ENCODE data around the gene CSRNP3.

Gene CSRNP3

GRCh38 chr2:165467921-165468320 is 1.6 kb upstream of the CSRNP3 start:
- Histone ChIP-seq H3K9ac (ENCODE audit: low read depth in 1 of 2, low read length in 2 of 2) (no peak overlapping the region), H3K9me3 (ENCODE audit: control insufficient read depth in 2 of 2, low read length in 2 of 2) (no peaks in the 10 kb centered on the region), H3K36me3 (ENCODE audit: control insufficient read depth in 2 of 2, insufficient read depth in 2 of 2, low read length in 2 of 2) (no peaks in the 10 kb centered on the region), H3K27me3 (ENCODE audit: control insufficient read depth in 2 of 2, insufficient read depth in 2 of 2, low read length in 2 of 2) (no peaks in the 10 kb centered on the region), H3K4me3 (ENCODE audit: low read length in 2 of 2) (no peak overlapping the region), H3K27ac (ENCODE audit: low read depth in 2 of 2, low read length in 2 of 2) (no peak overlapping the region), H3K4me1 (ENCODE audit: control insufficient read depth in 2 of 2, insufficient read depth in 2 of 2, low read length in 2 of 2) (no peaks in the 10 kb centered on the region)

- no peak overlapping the region for H3K27ac ChIP-seq (ENCODE audit: low read depth in 2 of 2, low read length in 2 of 2)
- H3K36me3 ChIP-seq (ENCODE audit: control insufficient read depth in 2 of 2, insufficient read depth in 2 of 2, low read length in 2 of 2), result no peaks in the 10 kb centered on the region
- H3K9me3 ChIP-seq (ENCODE audit: control insufficient read depth in 2 of 2, low read length in 2 of 2), result no peaks in the 10 kb centered on the region
- H3K4me1 ChIP-seq (ENCODE audit: control insufficient read depth in 2 of 2, insufficient read depth in 2 of 2, low read length in 2 of 2), result no peaks in the 10 kb centered on the region
- no peaks in the 10 kb centered on the region for H3K27me3 ChIP-seq (ENCODE audit: control insufficient read depth in 2 of 2, insufficient read depth in 2 of 2, low read length in 2 of 2)
- H3K4me3 ChIP-seq (ENCODE audit: low read length in 2 of 2), result peak overlapping the region; percentile 68 to 78
- H3K9ac ChIP-seq (ENCODE audit: low read depth in 1 of 2, low read length in 2 of 2), result no peak overlapping the region
Measured at GRCh38 chr2:165470361-165470760, 863 bp downstream of the CSRNP3 start.

GRCh38 chr2:165471349-165471950 is 2.0 kb downstream of the CSRNP3 start:
- Histone ChIP-seq H3K4me1 (ENCODE audit: control insufficient read depth in 2 of 2, insufficient read depth in 2 of 2, low read length in 2 of 2) (no peaks in the 10 kb centered on the region), H3K27me3 (ENCODE audit: control insufficient read depth in 2 of 2, insufficient read depth in 2 of 2, low read length in 2 of 2) (no peaks in the 10 kb centered on the region), H3K36me3 (ENCODE audit: control insufficient read depth in 2 of 2, insufficient read depth in 2 of 2, low read length in 2 of 2) (no peaks in the 10 kb centered on the region), H3K9ac (ENCODE audit: low read depth in 1 of 2, low read length in 2 of 2) (no peak overlapping the region), H3K4me3 (ENCODE audit: low read length in 2 of 2) (no peak overlapping the region), H3K9me3 (ENCODE audit: control insufficient read depth in 2 of 2, low read length in 2 of 2) (no peaks in the 10 kb centered on the region), H3K27ac (ENCODE audit: low read depth in 2 of 2, low read length in 2 of 2) (no peak overlapping the region)

- H3K4me3 ChIP-seq (ENCODE audit: low read length in 2 of 2), result no peak overlapping the region
- H3K27me3 ChIP-seq (ENCODE audit: control insufficient read depth in 2 of 2, insufficient read depth in 2 of 2, low read length in 2 of 2), result no peaks in the 10 kb centered on the region
- H3K27ac ChIP-seq (ENCODE audit: low read depth in 2 of 2, low read length in 2 of 2), result no peak overlapping the region
- no peaks in the 10 kb centered on the region for H3K36me3 ChIP-seq (ENCODE audit: control insufficient read depth in 2 of 2, insufficient read depth in 2 of 2, low read length in 2 of 2)
- H3K4me1 ChIP-seq (ENCODE audit: control insufficient read depth in 2 of 2, insufficient read depth in 2 of 2, low read length in 2 of 2), result no peaks in the 10 kb centered on the region
- H3K9me3 ChIP-seq (ENCODE audit: control insufficient read depth in 2 of 2, low read length in 2 of 2), result no peaks in the 10 kb centered on the region
- no peak overlapping the region for H3K9ac ChIP-seq (ENCODE audit: low read depth in 1 of 2, low read length in 2 of 2)
Measured at GRCh38 chr2:165472922-165473321, 3.4 kb downstream of the CSRNP3 start.

GRCh38 chr2:165474619-165475276 is 5.2 kb downstream of the CSRNP3 start:
- Histone ChIP-seq H3K9me3 (ENCODE audit: control insufficient read depth in 2 of 2, low read length in 2 of 2) (no peaks in the 10 kb centered on the region), H3K4me3 (ENCODE audit: low read length in 2 of 2) (no peak overlapping the region), H3K4me1 (ENCODE audit: control insufficient read depth in 2 of 2, insufficient read depth in 2 of 2, low read length in 2 of 2) (no peaks in the 10 kb centered on the region), H3K9ac (ENCODE audit: low read depth in 1 of 2, low read length in 2 of 2) (no peak overlapping the region), H3K27ac (ENCODE audit: low read depth in 2 of 2, low read length in 2 of 2) (no peak overlapping the region), H3K36me3 (ENCODE audit: control insufficient read depth in 2 of 2, insufficient read depth in 2 of 2, low read length in 2 of 2) (no peaks in the 10 kb centered on the region), H3K27me3 (ENCODE audit: control insufficient read depth in 2 of 2, insufficient read depth in 2 of 2, low read length in 2 of 2) (no peaks in the 10 kb centered on the region)

- no peak overlapping the region for H3K4me3 ChIP-seq (ENCODE audit: low read length in 2 of 2)
- no peaks in the 10 kb centered on the region for H3K27me3 ChIP-seq (ENCODE audit: control insufficient read depth in 2 of 2, insufficient read depth in 2 of 2, low read length in 2 of 2)
- H3K27ac ChIP-seq (ENCODE audit: low read depth in 2 of 2, low read length in 2 of 2), result no peak overlapping the region
- no peaks in the 10 kb centered on the region for H3K4me1 ChIP-seq (ENCODE audit: control insufficient read depth in 2 of 2, insufficient read depth in 2 of 2, low read length in 2 of 2)
- no peaks in the 10 kb centered on the region for H3K36me3 ChIP-seq (ENCODE audit: control insufficient read depth in 2 of 2, insufficient read depth in 2 of 2, low read length in 2 of 2)
- no peak overlapping the region for H3K9ac ChIP-seq (ENCODE audit: low read depth in 1 of 2, low read length in 2 of 2)
- H3K9me3 ChIP-seq (ENCODE audit: control insufficient read depth in 2 of 2, low read length in 2 of 2), result no peaks in the 10 kb centered on the region
Measured at GRCh38 chr2:165475277-165476004, 5.9 kb downstream of the CSRNP3 start.

DNA sequence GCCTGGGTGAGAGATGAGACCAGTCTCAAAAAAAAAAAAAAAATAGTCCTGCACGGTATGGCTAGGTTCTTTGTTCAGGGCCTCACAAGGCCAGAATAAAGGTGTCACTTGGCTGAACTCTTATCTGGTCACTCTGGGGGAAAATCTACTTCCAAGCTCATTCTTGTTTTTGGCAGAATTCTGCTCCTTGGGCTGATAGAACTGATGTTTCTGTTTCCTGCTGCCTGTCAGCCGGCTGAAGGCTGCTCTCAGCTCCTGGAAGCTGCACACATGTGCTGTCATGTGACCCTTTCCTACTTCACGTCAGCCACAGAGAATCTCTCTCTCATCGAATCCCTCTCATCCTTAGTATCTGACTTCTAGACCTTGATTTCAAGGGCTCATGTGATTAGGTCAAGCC is 10.4 kb downstream of the CSRNP3 start:
- H3K27me3 ChIP-seq (ENCODE audit: control insufficient read depth in 2 of 2, insufficient read depth in 2 of 2, low read length in 2 of 2), result no peaks in the 10 kb centered on the region
- H3K9ac ChIP-seq (ENCODE audit: low read depth in 1 of 2, low read length in 2 of 2), result no peak overlapping the region
- no peaks in the 10 kb centered on the region for H3K36me3 ChIP-seq (ENCODE audit: control insufficient read depth in 2 of 2, insufficient read depth in 2 of 2, low read length in 2 of 2)
- H3K9me3 ChIP-seq (ENCODE audit: control insufficient read depth in 2 of 2, low read length in 2 of 2), result no peaks in the 10 kb centered on the region
- H3K27ac ChIP-seq (ENCODE audit: low read depth in 2 of 2, low read length in 2 of 2), result no peak overlapping the region
- no peaks in the 10 kb centered on the region for H3K4me1 ChIP-seq (ENCODE audit: control insufficient read depth in 2 of 2, insufficient read depth in 2 of 2, low read length in 2 of 2)
- H3K4me3 ChIP-seq (ENCODE audit: low read length in 2 of 2), result no peak overlapping the region

GRCh38 chr2:165494573-165494972 is 25.1 kb downstream of the CSRNP3 start:
- H3K27ac ChIP-seq (ENCODE audit: low read depth in 2 of 2, low read length in 2 of 2), result no peak overlapping the region
- no peaks in the 10 kb centered on the region for H3K9me3 ChIP-seq (ENCODE audit: control insufficient read depth in 2 of 2, low read length in 2 of 2)
- no peaks in the 10 kb centered on the region for H3K36me3 ChIP-seq (ENCODE audit: control insufficient read depth in 2 of 2, insufficient read depth in 2 of 2, low read length in 2 of 2)
- no peak overlapping the region for H3K4me3 ChIP-seq (ENCODE audit: low read length in 2 of 2)
- no peaks in the 10 kb centered on the region for H3K4me1 ChIP-seq (ENCODE audit: control insufficient read depth in 2 of 2, insufficient read depth in 2 of 2, low read length in 2 of 2)
- H3K9ac ChIP-seq (ENCODE audit: low read depth in 1 of 2, low read length in 2 of 2), result no peak overlapping the region
- H3K27me3 ChIP-seq (ENCODE audit: control insufficient read depth in 2 of 2, insufficient read depth in 2 of 2, low read length in 2 of 2), result no peaks in the 10 kb centered on the region

- H3K27ac ChIP-seq (ENCODE audit: low read depth in 2 of 2, low read length in 2 of 2), result no peak overlapping the region
Measured at GRCh38 chr2:165497659-165498317, 28.3 kb downstream of the CSRNP3 start.

DNA sequence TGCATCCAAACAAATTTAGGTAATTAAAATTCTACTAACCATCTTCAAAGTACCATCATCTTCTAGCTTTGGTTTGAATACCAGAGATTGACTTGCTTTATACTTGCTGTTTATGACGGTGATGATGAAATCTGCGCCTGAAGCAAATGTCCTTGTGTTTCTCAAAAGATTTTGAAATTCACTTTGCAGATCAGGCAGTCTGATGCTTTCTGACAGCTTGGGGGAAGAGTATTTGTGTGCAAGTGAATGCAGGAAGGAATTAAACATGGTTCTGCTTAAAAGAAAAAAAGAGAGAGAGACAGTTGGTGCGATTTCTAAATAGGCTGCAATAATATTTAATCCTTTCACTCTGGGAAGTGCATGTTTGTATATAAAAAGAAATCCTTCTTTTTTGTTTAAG is 29.6 kb downstream of the CSRNP3 start:
- no peaks in the 10 kb centered on the region for H3K4me1 ChIP-seq (ENCODE audit: control insufficient read depth in 2 of 2, insufficient read depth in 2 of 2, low read length in 2 of 2)
- H3K27me3 ChIP-seq (ENCODE audit: control insufficient read depth in 2 of 2, insufficient read depth in 2 of 2, low read length in 2 of 2), result no peaks in the 10 kb centered on the region
- no peaks in the 10 kb centered on the region for H3K36me3 ChIP-seq (ENCODE audit: control insufficient read depth in 2 of 2, insufficient read depth in 2 of 2, low read length in 2 of 2)
- H3K4me3 ChIP-seq (ENCODE audit: low read length in 2 of 2), result no peak overlapping the region
- no peak overlapping the region for H3K27ac ChIP-seq (ENCODE audit: low read depth in 2 of 2, low read length in 2 of 2)
- no peaks in the 10 kb centered on the region for H3K9me3 ChIP-seq (ENCODE audit: control insufficient read depth in 2 of 2, low read length in 2 of 2)
- H3K9ac ChIP-seq (ENCODE audit: low read depth in 1 of 2, low read length in 2 of 2), result no peak overlapping the region

More at GRCh38 chr2:165497659-165498317, 28.3 kb downstream of the CSRNP3 start:
- Histone ChIP-seq H3K27me3 (ENCODE audit: control insufficient read depth in 2 of 2, insufficient read depth in 2 of 2, low read length in 2 of 2) (no peaks in the 10 kb centered on the region), H3K9me3 (ENCODE audit: control insufficient read depth in 2 of 2, low read length in 2 of 2) (no peaks in the 10 kb centered on the region), H3K4me3 (ENCODE audit: low read length in 2 of 2) (no peak overlapping the region), H3K9ac (ENCODE audit: low read depth in 1 of 2, low read length in 2 of 2) (no peak overlapping the region), H3K4me1 (ENCODE audit: control insufficient read depth in 2 of 2, insufficient read depth in 2 of 2, low read length in 2 of 2) (no peaks in the 10 kb centered on the region), H3K36me3 (ENCODE audit: control insufficient read depth in 2 of 2, insufficient read depth in 2 of 2, low read length in 2 of 2) (no peaks in the 10 kb centered on the region)

Data from mucosa of rectum (tissue), 2 donors.